IMR-90 (cell line): ENCODE results near the gene NMB. TPM values are rescaled to one million over a fixed set of nuclear protein-coding genes. Genes with fewer than 3 reads are reported as not detected.

ENCODE experiments used
- ATAC-seq: fragments of 200-7000 bp; cut with Tn5 transposase; 2 replicates; pipeline ENCODE4 v1.9.1; 2020; ENCODE audit warnings: low read depth, mild to moderate bottlenecking, moderate library complexity
- BruUV-seq: library from RNA; stranded (reverse); fragments of 400-500 nt; replicated peaks from 2 replicates; lab custom pipeline; 2021; lab: Mats Ljungman, UMichigan
- CTCF ChIA-PET: fragments of 300-600 bp; formaldehyde crosslinking; extraction: SDS; loops from one replicate; lab custom pipeline; 2021; ENCODE audit warnings: antibody characterized with exemption; lab: Yijun Ruan, JAX
- POLR2A ChIA-PET: fragments of 300-600 bp; sonication (Branson Sonifier 250); formaldehyde crosslinking; loops from one replicate; lab custom pipeline; 2022; ENCODE audit warnings: antibody characterized with exemption; ENCODE audit not compliant: unreplicated experiment; lab: Charles Lee
- DNase-seq: peaks from one replicate; pipeline ENCODE4 v3.0.0; 2013
- H2AFZ ChIP-seq: replicated peaks from 2 replicates; pipeline ENCODE3; 2013; ENCODE audit warnings: low read length, mild to moderate bottlenecking; ENCODE audit not compliant: poor library complexity
- H2AK5ac ChIP-seq: 2 replicates; pipeline ENCODE4 v1.6.1; 2013; ENCODE audit warnings: low read depth, low read length, inconsistent platforms
- H2AK9ac ChIP-seq: replicated peaks from 2 replicates; pipeline ENCODE3; 2013; ENCODE audit warnings: mild to moderate bottlenecking, low read depth, low read length, moderate library complexity; ENCODE audit not compliant: poor library complexity
- H2BK120ac ChIP-seq: 2 replicates; pipeline ENCODE4 v1.6.1; 2013; ENCODE audit warnings: low read depth, low read length, inconsistent platforms
- H2BK15ac ChIP-seq: 3 replicates; pipeline ENCODE4 v1.6.1; 2013; ENCODE audit warnings: low read depth, low read length, inconsistent platforms
- H2BK20ac ChIP-seq: 2 replicates; pipeline ENCODE4 v1.6.1; 2013; ENCODE audit warnings: low read depth, mild to moderate bottlenecking, inconsistent platforms, low read length, moderate library complexity
- H2BK5ac ChIP-seq: 2 replicates; pipeline ENCODE4 v1.6.1; 2013; ENCODE audit warnings: mild to moderate bottlenecking, low read depth, low read length, inconsistent platforms; ENCODE audit not compliant: poor library complexity, severe bottlenecking
- H3K14ac ChIP-seq: replicated peaks from 2 replicates; pipeline ENCODE4 v1.6.1; 2013; ENCODE audit warnings: low read depth, low read length, inconsistent platforms
- H3K18ac ChIP-seq: 2 replicates; pipeline ENCODE4 v1.6.1; 2013; ENCODE audit warnings: low read depth, low read length, control low read depth
- H3K23ac ChIP-seq: 2 replicates; pipeline ENCODE4 v1.6.1; 2013; ENCODE audit warnings: low read depth, low read length, inconsistent platforms
- H3K27ac ChIP-seq: 2 replicates; pipeline ENCODE4 v1.5.1; 2013; ENCODE audit warnings: mild to moderate bottlenecking, control low read depth, low read length; ENCODE audit not compliant: insufficient read depth
- H3K27me3 ChIP-seq: 2 replicates; pipeline ENCODE4 v1.6.1; 2013; ENCODE audit warnings: low read length; ENCODE audit not compliant: control insufficient read depth, insufficient read depth
- H3K36me3 ChIP-seq: 2 replicates; pipeline ENCODE4 v1.6.1; 2013; ENCODE audit warnings: low read length, mixed read lengths; ENCODE audit not compliant: control insufficient read depth, insufficient read depth
- H3K4ac ChIP-seq: 2 replicates; pipeline ENCODE4 v1.6.1; 2013; ENCODE audit warnings: low read depth, low read length, inconsistent platforms
- H3K4me1 ChIP-seq: 2 replicates; pipeline ENCODE4 v1.6.1; 2013; ENCODE audit warnings: low read length, mixed read lengths; ENCODE audit not compliant: control insufficient read depth, insufficient read depth
- H3K4me2 ChIP-seq: 2 replicates; pipeline ENCODE4 v1.6.1; 2013; ENCODE audit warnings: low read depth, mild to moderate bottlenecking, control low read depth, low read length, moderate library complexity
- H3K4me3 ChIP-seq: 2 replicates; pipeline ENCODE4 v1.5.1; 2013; ENCODE audit warnings: low read depth, mild to moderate bottlenecking, control low read depth, low read length, moderate library complexity; ENCODE audit not compliant: insufficient read depth
- H3K56ac ChIP-seq: 2 replicates; pipeline ENCODE4 v1.6.1; 2013; ENCODE audit warnings: low read length, inconsistent platforms; ENCODE audit not compliant: insufficient read depth; ENCODE audit errors: extremely low read depth
- H3K79me1 ChIP-seq, 2 experiments: 2 replicates each; pipeline ENCODE4 v1.6.1; 2013; ENCODE audit warnings: low read length in 2 of 2, inconsistent platforms in 1 of 2, low read depth in 1 of 2
- H3K9ac ChIP-seq: 2 replicates; pipeline ENCODE4 v1.6.1; 2013; ENCODE audit warnings: low read depth, low read length, control low read depth
- H3K9me1 ChIP-seq: 2 replicates; pipeline ENCODE4 v1.6.1; 2013; ENCODE audit warnings: low read length, inconsistent platforms; ENCODE audit not compliant: insufficient read depth
- H3K9me3 ChIP-seq: 2 replicates; pipeline ENCODE4 v1.6.1; 2013; ENCODE audit warnings: low read length; ENCODE audit not compliant: control insufficient read depth, insufficient read depth
- H4K20me1 ChIP-seq: 2 replicates; pipeline ENCODE4 v1.6.1; 2013; ENCODE audit warnings: low read length, inconsistent platforms; ENCODE audit not compliant: insufficient read depth
- H4K5ac ChIP-seq: 2 replicates; pipeline ENCODE4 v1.6.1; 2013; ENCODE audit warnings: mild to moderate bottlenecking, low read depth, low read length, control low read depth
- H4K8ac ChIP-seq, 2 experiments: 2 replicates each; pipeline ENCODE4 v1.6.1; 2013; ENCODE audit warnings: low read depth in 2 of 2, low read length in 2 of 2, control low read depth in 1 of 2, inconsistent platforms in 1 of 2
- H4K91ac ChIP-seq: 2 replicates; pipeline ENCODE4 v1.6.1; 2013; ENCODE audit warnings: low read depth, low read length, inconsistent platforms; ENCODE audit not compliant: insufficient read depth
- BHLHE40 ChIP-seq: fragments of 150-350 bp; IDR thresholded peaks from 2 replicates; pipeline ENCODE4 v1.6.1; 2016; ENCODE audit warnings: mild to moderate bottlenecking, low read depth, low read length
- CEBPB ChIP-seq: IDR thresholded peaks from 2 replicates; pipeline ENCODE4 v1.6.1; 2012; ENCODE audit warnings: low read depth, low read length, improper control_type of control experiment
- CHD1 ChIP-seq: IDR thresholded peaks from 2 replicates; pipeline ENCODE4 v1.6.1; 2012; ENCODE audit warnings: low read depth, low read length, improper control_type of control experiment
- CTCF ChIP-seq: conservative IDR thresholded peaks from 2 replicates; pipeline ENCODE4 v1.5.1; 2012; ENCODE audit warnings: mild to moderate bottlenecking, low read depth, low read length, improper control_type of control experiment
- FOS ChIP-seq: fragments of 150-350 bp; IDR thresholded peaks from 2 replicates; pipeline ENCODE4 v1.6.1; 2016; ENCODE audit warnings: low read depth, low read length
- MAFK ChIP-seq: IDR thresholded peaks from 2 replicates; pipeline ENCODE4 v1.6.1; 2012; ENCODE audit warnings: low read depth, low read length, improper control_type of control experiment
- MAZ ChIP-seq: IDR thresholded peaks from 2 replicates; pipeline ENCODE4 v1.6.1; 2012; ENCODE audit warnings: low read depth, mild to moderate bottlenecking, low read length, improper control_type of control experiment, moderate library complexity, borderline replicate concordance
- MXI1 ChIP-seq: IDR thresholded peaks from 2 replicates; pipeline ENCODE4 v1.6.1; 2012; ENCODE audit warnings: low read depth, mild to moderate bottlenecking, low read length, moderate library complexity, borderline replicate concordance
- NFE2L2 ChIP-seq: fragments of 150-350 bp; IDR thresholded peaks from 2 replicates; pipeline ENCODE4 v1.6.1; 2016; ENCODE audit warnings: low read depth, mild to moderate bottlenecking, low read length
- POLR2A ChIP-seq: IDR thresholded peaks from 2 replicates; pipeline ENCODE4 v1.6.1; 2012; ENCODE audit warnings: mild to moderate bottlenecking, low read depth, low read length
- RAD21 ChIP-seq: IDR thresholded peaks from 2 replicates; pipeline ENCODE4 v1.6.1; 2012; ENCODE audit warnings: low read length, improper control_type of control experiment
- RCOR1 ChIP-seq: IDR thresholded peaks from 2 replicates; pipeline ENCODE4 v1.6.1; 2012; ENCODE audit warnings: mild to moderate bottlenecking, low read length, improper control_type of control experiment; ENCODE audit not compliant: insufficient replicate concordance
- RFX5 ChIP-seq: IDR thresholded peaks from 2 replicates; pipeline ENCODE4 v1.8.0; 2012; ENCODE audit warnings: low read depth, mild to moderate bottlenecking, low read length, moderate library complexity
- SMC3 ChIP-seq: fragments of 150-350 bp; IDR thresholded peaks from 2 replicates; pipeline ENCODE4 v1.6.1; 2016; ENCODE audit warnings: low read depth, mild to moderate bottlenecking, antibody characterized with exemption, low read length, moderate library complexity
- USF2 ChIP-seq: fragments of 150-350 bp; IDR thresholded peaks from 2 replicates; pipeline ENCODE4 v1.6.1; 2017; ENCODE audit warnings: mild to moderate bottlenecking, antibody characterized with exemption, low read length, low read depth
- WGBS, 2 experiments: methylation state at CpG; one replicate each; pipeline versions ENCODE4 v1.1.5 to v1.1.7; 2013; ENCODE audit warnings: missing lambda C conversion rate in 2 of 2; ENCODE audit not compliant: insufficient read length in 1 of 2; ENCODE audit errors: extremely low coverage in 2 of 2; 5-methylcytosine and 5-hydroxymethylcytosine counted together
- dilution Hi-C: fragments of 300-500 bp; cut with HindIII; formaldehyde crosslinking; loops from one replicate; pipeline ENCODE4 v1.14.3; 2018; ENCODE audit warnings: low sequenced_read_pairs; ENCODE audit not compliant: unreplicated experiment
- in situ Hi-C: fragments of 300-500 bp; cut with MboI; formaldehyde crosslinking; loops from 3 replicates; pipeline ENCODE4 v1.14.3; 2019; ENCODE audit warnings: low sequenced_read_pairs, inconsistent platforms, mixed read lengths
- intact Hi-C: fragments of 100-400 bp; cut with micrococcal nuclease; formaldehyde crosslinking; loops from 2 replicates; pipeline ENCODE4 v1.10.0; 2022
- polyA plus RNA-seq, 3 experiments: library from polyadenylated mRNA; depleted of rRNA; stranded (reverse); fragments of >200 nt; gene quantifications; 2 replicates each; pipeline ENCODE4 v1.2.3, GENCODE V29; 2012; ENCODE audit warnings: low replicate concordance in 1 of 3
- total RNA-seq: library from RNA; depleted of rRNA; stranded (reverse); fragments of >200 nt; gene quantifications from 2 replicates; pipeline ENCODE4 v1.2.3, GENCODE V29; 2012

Gene NMB
- total and polyA plus RNA-seq, 2 of the 4 experiments (the other 2 are of a cell fraction): 1.3 to 3.8 TPM

- Histone ChIP-seq H3K27ac (no peak overlapping the region), H3K27me3 (no peaks in the 10 kb centered on the region), H3K36me3 (peaks cover 34% of the 10 kb centered on the region), H2AFZ (no peak overlapping the region), H3K56ac (no peak overlapping the region), H3K9me1 (no peaks in the 10 kb centered on the region), H4K91ac (no peak overlapping the region), H2BK120ac (no peak overlapping the region), H4K20me1 (no peaks in the 10 kb centered on the region), H3K4me1 (no peaks in the 10 kb centered on the region), H4K5ac (no peak overlapping the region), H3K14ac (no peak overlapping the region), H4K8ac (no peak overlapping the region), H3K9me3 (peaks cover 28% of the 10 kb centered on the region), H3K9ac (no peak overlapping the region), H3K4ac (no peak overlapping the region), H3K23ac (no peak overlapping the region), H2BK5ac (no peak overlapping the region), H3K79me1 (peaks cover 17 to 19% of the 10 kb centered on the region in 2 experiments), H2BK15ac (no peak overlapping the region), H3K18ac (no peak overlapping the region), H2AK5ac (no peak overlapping the region), H3K4me3 (no peak overlapping the region), H2BK20ac (no peak overlapping the region), H2AK9ac (no peak overlapping the region), H3K4me2 (no peak overlapping the region)
- ChIA-PET CTCF (no interaction called here), POLR2A (no interaction called here)
- dilution Hi-C loops: no loop called here
- no peak for DNase-seq
- ATAC-seq: no peak
- TF ChIP-seq CHD1 (no peak), BHLHE40 (no peak), MAZ (no peak), RFX5 (no peak), CTCF (no peak), FOS (no peak), USF2 (no peak), MXI1 (no peak), POLR2A (no peak), RCOR1 (no peak), SMC3 (no peak), CEBPB (no peak), MAFK (no peak), NFE2L2 (no peak), RAD21 (no peak)
- in situ Hi-C loops: no loop called here
- WGBS, 2 experiments: no CpG with 5 or more reads among the region's 17 CpGs
- intact Hi-C loops: no loop called here
- no TSS peak for BruUV-seq
These were observed 36.5 kb downstream of the NMB start for GRCh38 chr15:84621358-84621979.
